Upper lobe of left lung (tissue), 4 donors: ENCODE measurements around the gene GABBR2.

ENCODE experiments used
- CTCF ChIP-seq, 6 experiments: fragments of 450-650 bp in 4 of 6; fragments of 200-600 bp in 2 of 6; sonication (generic) in 2 of 6; IDR thresholded peaks; one replicate each; pipeline ENCODE4 v1.5.1; 2016 to 2019; ENCODE audit warnings: antibody characterized with exemption in 6 of 6
- POLR2A ChIP-seq, 4 donors: fragments of 450-650 bp; IDR thresholded peaks; one replicate each; pipeline ENCODE4 v1.5.1; 2016 to 2017; ENCODE audit warnings: antibody characterized with exemption in 4 of 4, mild to moderate bottlenecking in 2 of 4
- POLR2AphosphoS5 ChIP-seq, 2 donors: sonication (generic); formaldehyde crosslinking; IDR thresholded peaks; one replicate each; pipeline ENCODE4 v1.5.1; 2017; ENCODE audit warnings: antibody characterized with exemption in 2 of 2

GRCh38 chr9:98700801-98701200 lies 7.9 kb downstream of the GABBR2 start:
- TF ChIP-seq POLR2A (IDR thresholded peaks at IDR 0.05) (no peak), CTCF (IDR thresholded peaks at IDR 0.05) (no peak), POLR2AphosphoS5 (IDR thresholded peaks at IDR 0.05) (no peak)
